CD8-positive, alpha-beta memory T cell (primary cell): Measurements from ENCODE around the gene RIN3. TPM values are rescaled to one million over a fixed set of nuclear protein-coding genes. Genes with fewer than 3 reads are reported as not detected.
A peak's percentile ranks its signal among the peaks of the same experiment; 100 is the strongest.

Experiments used
- CTCF ChIA-PET: fragments of 350-600 bp; sonication (Branson Sonifier 250); formaldehyde crosslinking; loops from one replicate; lab custom pipeline; 2021; ENCODE audit warnings: antibody characterized with exemption; lab: Charles Lee
- POLR2A ChIA-PET: fragments of 350-600 bp; sonication (Branson Sonifier 250); formaldehyde crosslinking; loops from one replicate; lab custom pipeline; 2021; ENCODE audit warnings: antibody characterized with exemption; lab: Charles Lee
- DNase-seq, 5 donors: peaks; one replicate each; pipeline versions ENCODE4 v3.0.0 to v3.0.0-alpha.2; 2020 to 2022; ENCODE audit warnings: mixed read lengths in 1 of 5
- H3K27ac ChIP-seq: one replicate; pipeline ENCODE4 v1.7.0; 2013; ENCODE audit warnings: low read depth, mild to moderate bottlenecking, low read length, moderate library complexity
- H3K27me3 ChIP-seq: 2 replicates; pipeline ENCODE4 v1.7.0; 2013; ENCODE audit warnings: low read length, mild to moderate bottlenecking; ENCODE audit not compliant: insufficient read depth, poor library complexity, severe bottlenecking
- H3K36me3 ChIP-seq: 2 replicates; pipeline ENCODE4 v1.7.0; 2013; ENCODE audit warnings: mild to moderate bottlenecking, low read length, moderate library complexity; ENCODE audit not compliant: insufficient read depth
- H3K4me1 ChIP-seq: 2 replicates; pipeline ENCODE4 v1.7.0; 2013; ENCODE audit warnings: mild to moderate bottlenecking, low read length, moderate library complexity; ENCODE audit not compliant: insufficient read depth
- H3K4me3 ChIP-seq: 2 replicates; pipeline ENCODE4 v1.7.0; 2013; ENCODE audit warnings: mild to moderate bottlenecking, low read length
- H3K9me3 ChIP-seq: 2 replicates; pipeline ENCODE4 v1.7.0; 2013; ENCODE audit warnings: mild to moderate bottlenecking, low read length
- H3K27ac Mint-ChIP-seq, 8 donors: one replicate each; pipeline ENCODE4 v1.8.0; 2020 to 2021; ENCODE audit warnings: mixed read lengths in 8 of 8, mild to moderate bottlenecking in 6 of 8, inconsistent platforms in 3 of 8, moderate library complexity in 3 of 8
- H3K27me3 Mint-ChIP-seq, 2 donors: one replicate each; pipeline ENCODE4 v1.8.0; 2020 to 2021; ENCODE audit warnings: mixed read lengths in 2 of 2, mild to moderate bottlenecking in 1 of 2, moderate library complexity in 1 of 2
- H3K36me3 Mint-ChIP-seq, 3 donors: one replicate each; pipeline ENCODE4 v1.8.0; 2020 to 2021; ENCODE audit warnings: mixed read lengths in 3 of 3, inconsistent platforms in 1 of 3, mild to moderate bottlenecking in 1 of 3
- H3K4me1 Mint-ChIP-seq, 3 donors: one replicate each; pipeline ENCODE4 v1.8.0; 2020 to 2021; ENCODE audit warnings: mixed read lengths in 3 of 3, inconsistent platforms in 1 of 3, mild to moderate bottlenecking in 1 of 3
- H3K4me3 Mint-ChIP-seq, 7 donors: one replicate each; pipeline ENCODE4 v1.8.0; 2020 to 2021; ENCODE audit warnings: mixed read lengths in 7 of 7, mild to moderate bottlenecking in 6 of 7, moderate library complexity in 4 of 7, inconsistent platforms in 2 of 7
- H3K9me3 Mint-ChIP-seq, 5 donors: one replicate each; pipeline ENCODE4 v1.8.0; 2020 to 2022; ENCODE audit warnings: mixed read lengths in 5 of 5, mild to moderate bottlenecking in 3 of 5, moderate library complexity in 2 of 5, inconsistent platforms in 1 of 5
- polyA plus RNA-seq: library from polyadenylated mRNA; unstranded; fragments of 300-500 nt; fragmentation: Illumina TruSeq; gene quantifications from one replicate; pipeline ENCODE4 v1.2.3, GENCODE V29; 2021
- total RNA-seq, 2 experiments: library from RNA; stranded (reverse); gene quantifications; one replicate each; pipeline ENCODE4 v1.2.3, GENCODE V29; 2021

Gene RIN3
- total and polyA plus RNA-seq, 3 experiments from 2014 or later = 31.9 to 47.4 (median 46.0) TPM

- Histone ChIP-seq H3K4me3 (no peak overlapping the region), H3K4me1 (peaks cover 23% of the 10 kb centered on the region), H3K9me3 (no peaks in the 10 kb centered on the region), H3K27ac (no peak overlapping the region), H3K27me3 (no peaks in the 10 kb centered on the region), H3K36me3 (peaks cover 8% of the 10 kb centered on the region)
- peaks cover 37 to 59% (median 38%) of the 10 kb centered on the region in 3 donors for H3K4me1 Mint-ChIP-seq
- H3K4me3 Mint-ChIP-seq = no peak overlapping the region
- POLR2A ChIA-PET = no interaction called here
- CTCF ChIA-PET = interaction anchor here (0.8 to 1.3 kb wide), 2 partner anchors 10 to 12 kb away, joined by 3 read pairs; no protein-coding TSS in a partner anchor
- H3K9me3 Mint-ChIP-seq = peaks cover 0 to 6% (median 0%) of the 10 kb centered on the region in 5 donors
- H3K27ac Mint-ChIP-seq = peak overlapping the region in 4 of 8 donors; percentile 22 to 42 (median 37)
- H3K27me3 Mint-ChIP-seq = peaks cover 0 to 1% of the 10 kb centered on the region in 2 donors
- H3K36me3 Mint-ChIP-seq = peaks cover 12 to 65% (median 24%) of the 10 kb centered on the region in 3 donors
- no peak for DNase-seq
Measured at GRCh38 chr14:92563765-92564285, 50.2 kb downstream of the RIN3 start.

- ChIA-PET POLR2A (no interaction called here), CTCF (interaction anchor here (0.9 to 1.8 kb wide), 5 partner anchors 10 to 116 kb away, joined by 3 to 7 read pairs (median 3); no protein-coding TSS in a partner anchor)
- DNase-seq = no peak
- Mint-ChIP-seq H3K4me3 (no peak overlapping the region), H3K27ac (peak overlapping the region in 6 of 8 donors; percentile 18 to 74 (median 44)), H3K27me3 (no peaks in the 10 kb centered on the region), H3K36me3 (peaks cover 12 to 59% (median 22%) of the 10 kb centered on the region in 3 donors), H3K4me1 (peaks cover 41 to 61% (median 45%) of the 10 kb centered on the region in 3 donors), H3K9me3 (peaks cover 0 to 6% (median 0%) of the 10 kb centered on the region in 5 donors)
- H3K4me3 ChIP-seq = no peak overlapping the region
- peaks cover 25% of the 10 kb centered on the region for H3K4me1 ChIP-seq
- H3K9me3 ChIP-seq = no peaks in the 10 kb centered on the region
- H3K27ac ChIP-seq = no peak overlapping the region
- H3K27me3 ChIP-seq = no peaks in the 10 kb centered on the region
- peaks cover 8% of the 10 kb centered on the region for H3K36me3 ChIP-seq
Measured at GRCh38 chr14:92564344-92565039, 50.9 kb downstream of the RIN3 start.

GRCh38 chr14:92565040-92565717, 51.6 kb downstream of the RIN3 start:
- peak overlapping the region; percentile 0 to 74 (median 44) for H3K27ac Mint-ChIP-seq

GRCh38 chr14:92565718-92566115, 52.1 kb downstream of the RIN3 start:
- peaks cover 8% of the 10 kb centered on the region for H3K36me3 ChIP-seq
- no peaks in the 10 kb centered on the region for H3K27me3 ChIP-seq
- peaks cover 9 to 49% (median 18%) of the 10 kb centered on the region in 3 donors for H3K36me3 Mint-ChIP-seq
- H3K4me3 Mint-ChIP-seq = no peak overlapping the region
- H3K9me3 ChIP-seq = no peaks in the 10 kb centered on the region
- ChIA-PET POLR2A (no interaction called here), CTCF (interaction anchor here (1.0 to 1.8 kb wide), 5 partner anchors 20 to 146 kb away, joined by 3 to 7 read pairs (median 3); no protein-coding TSS in a partner anchor)
- H3K4me1 Mint-ChIP-seq = peaks cover 53 to 69% (median 53%) of the 10 kb centered on the region in 3 donors
- peak overlapping the region in 6 of 8 donors; percentile 0 to 67 (median 28) for H3K27ac Mint-ChIP-seq
- no peak for DNase-seq
- H3K4me3 ChIP-seq = no peak overlapping the region
- peaks cover 0 to 6% (median 0%) of the 10 kb centered on the region in 5 donors for H3K9me3 Mint-ChIP-seq
- H3K4me1 ChIP-seq = peaks cover 25% of the 10 kb centered on the region
- H3K27me3 Mint-ChIP-seq = no peaks in the 10 kb centered on the region
- H3K27ac ChIP-seq = no peak overlapping the region

More at GRCh38 chr14:92565040-92565717, 51.6 kb downstream of the RIN3 start:
- DNase-seq = no peak
- Mint-ChIP-seq H3K36me3 (peaks cover 12 to 52% (median 21%) of the 10 kb centered on the region in 3 donors), H3K9me3 (peaks cover 0 to 6% (median 0%) of the 10 kb centered on the region in 5 donors), H3K4me3 (no peak overlapping the region), H3K27me3 (no peaks in the 10 kb centered on the region), H3K4me1 (peaks cover 47 to 67% (median 51%) of the 10 kb centered on the region in 3 donors)
- no peak overlapping the region for H3K4me3 ChIP-seq
- H3K27ac ChIP-seq = no peak overlapping the region
- ChIA-PET POLR2A (no interaction called here), CTCF (interaction anchor here (0.9 to 1.8 kb wide), 5 partner anchors 11 to 115 kb away, joined by 3 to 7 read pairs (median 3); no protein-coding TSS in a partner anchor)
- peaks cover 25% of the 10 kb centered on the region for H3K4me1 ChIP-seq
- no peaks in the 10 kb centered on the region for H3K27me3 ChIP-seq
- no peaks in the 10 kb centered on the region for H3K9me3 ChIP-seq
- peaks cover 8% of the 10 kb centered on the region for H3K36me3 ChIP-seq

GRCh38 chr14:92567173-92567725, 53.7 kb downstream of the RIN3 start:
- ChIA-PET CTCF (interaction anchor here (0.7 to 2.6 kb wide), 3 partner anchors 10 to 47 kb away, joined by 3 to 11 read pairs (median 6); no protein-coding TSS in a partner anchor), POLR2A (interaction anchor here (0.7 kb wide), 1 partner anchor 48 kb away, joined by 5 read pairs; no protein-coding TSS in a partner anchor)
- no peaks in the 10 kb centered on the region for H3K27me3 ChIP-seq
- Mint-ChIP-seq H3K36me3 (peaks cover 9 to 48% (median 20%) of the 10 kb centered on the region in 3 donors), H3K27me3 (no peaks in the 10 kb centered on the region), H3K4me1 (peaks cover 58 to 79% (median 60%) of the 10 kb centered on the region in 3 donors), H3K4me3 (no peak overlapping the region), H3K9me3 (peaks cover 0 to 6% (median 0%) of the 10 kb centered on the region in 5 donors), H3K27ac (peak overlapping the region; percentile 31 to 100 (median 78))
- H3K9me3 ChIP-seq = no peaks in the 10 kb centered on the region
- H3K4me1 ChIP-seq = peaks cover 25% of the 10 kb centered on the region
- H3K4me3 ChIP-seq = no peak overlapping the region
- DNase-seq = no peak
- no peak overlapping the region for H3K27ac ChIP-seq
- H3K36me3 ChIP-seq = peaks cover 8% of the 10 kb centered on the region

- no peaks in the 10 kb centered on the region for H3K27me3 Mint-ChIP-seq
- Histone ChIP-seq H3K4me3 (peak overlapping the region; percentile 23), H3K27ac (peak overlapping the region; percentile 67)
Measured at GRCh38 chr14:92568621-92569479, 55.3 kb downstream of the RIN3 start.

More at GRCh38 chr14:92568621-92569479, 55.3 kb downstream of the RIN3 start:
- Histone ChIP-seq H3K36me3 (peaks cover 8% of the 10 kb centered on the region), H3K9me3 (no peaks in the 10 kb centered on the region), H3K4me1 (peaks cover 25% of the 10 kb centered on the region), H3K27me3 (no peaks in the 10 kb centered on the region)
- DNase-seq = peak; percentile 21 to 70 (median 46)
- peaks cover 9 to 37% (median 17%) of the 10 kb centered on the region in 3 donors for H3K36me3 Mint-ChIP-seq
- CTCF ChIA-PET = interaction anchor here (0.6 to 2.6 kb wide), 6 partner anchors 8 to 515 kb away, joined by 3 to 11 read pairs (median 4); no protein-coding TSS in a partner anchor
- H3K4me3 Mint-ChIP-seq = peak overlapping the region; percentile 35 to 91 (median 81)
- POLR2A ChIA-PET = interaction anchor here (0.6 to 1.4 kb wide), 3 partner anchors 8 to 17 kb away, joined by 3 to 8 read pairs (median 4); no protein-coding TSS in a partner anchor
- H3K4me1 Mint-ChIP-seq = peaks cover 45 to 72% (median 57%) of the 10 kb centered on the region in 3 donors
- peak overlapping the region; percentile 96 to 100 (median 98) for H3K27ac Mint-ChIP-seq
- peaks cover 0 to 6% (median 0%) of the 10 kb centered on the region in 5 donors for H3K9me3 Mint-ChIP-seq
